Measurements from ENCODE around the gene LRRC45.

DNA sequence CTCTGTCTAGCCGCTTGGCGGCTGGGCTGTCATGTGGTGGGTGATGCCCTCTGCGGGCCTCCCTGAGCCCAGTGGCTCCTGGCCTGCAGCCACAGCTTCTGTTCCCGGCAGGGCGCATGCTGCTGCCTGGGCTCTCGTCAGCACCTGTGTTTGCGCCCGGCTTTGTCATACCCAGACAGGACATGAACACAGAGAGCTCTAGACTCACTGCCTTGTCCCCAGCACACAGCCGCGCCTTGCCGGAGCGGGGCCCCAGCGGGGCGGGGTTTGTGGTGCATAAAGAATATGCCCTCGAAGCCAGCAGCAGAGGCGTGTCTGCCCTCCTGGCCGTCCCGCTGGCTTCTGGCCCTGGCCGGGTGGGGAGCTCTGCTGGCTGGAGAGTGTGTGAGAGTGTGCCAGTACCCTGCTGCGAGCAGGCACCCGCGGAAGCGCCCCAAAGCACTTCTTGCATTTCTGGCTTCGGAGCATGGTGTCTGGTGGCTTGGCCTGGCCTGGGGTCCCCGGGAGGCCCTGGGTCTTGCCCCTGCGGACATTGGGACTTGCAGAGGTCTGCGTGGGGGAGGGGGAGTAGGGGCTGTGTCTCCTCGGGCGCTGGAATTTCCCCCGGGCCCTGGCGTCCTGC lies 31.3 kb upstream of the LRRC45 start:
- TF ChIP-seq, protein P1, sequence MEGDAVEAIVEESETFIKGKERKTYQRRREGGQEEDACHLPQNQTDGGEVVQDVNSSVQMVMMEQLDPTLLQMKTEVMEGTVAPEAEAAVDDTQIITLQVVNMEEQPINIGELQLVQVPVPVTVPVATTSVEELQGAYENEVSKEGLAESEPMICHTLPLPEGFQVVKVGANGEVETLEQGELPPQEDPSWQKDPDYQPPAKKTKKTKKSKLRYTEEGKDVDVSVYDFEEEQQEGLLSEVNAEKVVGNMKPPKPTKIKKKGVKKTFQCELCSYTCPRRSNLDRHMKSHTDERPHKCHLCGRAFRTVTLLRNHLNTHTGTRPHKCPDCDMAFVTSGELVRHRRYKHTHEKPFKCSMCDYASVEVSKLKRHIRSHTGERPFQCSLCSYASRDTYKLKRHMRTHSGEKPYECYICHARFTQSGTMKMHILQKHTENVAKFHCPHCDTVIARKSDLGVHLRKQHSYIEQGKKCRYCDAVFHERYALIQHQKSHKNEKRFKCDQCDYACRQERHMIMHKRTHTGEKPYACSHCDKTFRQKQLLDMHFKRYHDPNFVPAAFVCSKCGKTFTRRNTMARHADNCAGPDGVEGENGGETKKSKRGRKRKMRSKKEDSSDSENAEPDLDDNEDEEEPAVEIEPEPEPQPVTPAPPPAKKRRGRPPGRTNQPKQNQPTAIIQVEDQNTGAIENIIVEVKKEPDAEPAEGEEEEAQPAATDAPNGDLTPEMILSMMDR (conservative IDR thresholded peaks at IDR 0.05) = no peak
- TF ChIP-seq ZFX (IDR thresholded peaks at IDR 0.05) = no peak
